ENCODE data around the gene DNAAF8.

DNAAF8 gene

DNA sequence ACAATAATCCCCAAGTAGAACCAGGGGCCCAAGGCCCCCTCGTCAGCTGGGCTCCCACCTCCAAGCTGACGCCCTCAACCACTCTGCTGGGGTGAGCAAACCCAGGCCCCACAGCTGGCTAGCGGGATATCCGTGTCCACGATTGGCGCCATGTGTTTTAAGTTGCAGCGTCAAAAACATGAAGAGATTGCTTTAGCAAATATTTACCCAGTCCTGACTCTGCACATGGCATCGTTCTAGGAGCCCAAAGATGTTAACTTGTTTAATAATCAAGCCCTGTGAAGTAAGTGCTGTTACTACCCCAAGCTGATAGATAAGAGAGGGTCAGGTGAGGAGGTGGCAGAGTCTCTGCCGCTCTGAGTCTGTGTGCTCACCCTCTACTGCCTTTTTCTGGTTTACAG, 54.2 kb downstream of the DNAAF8 start:
- TF ChIP-seq, protein P1, sequence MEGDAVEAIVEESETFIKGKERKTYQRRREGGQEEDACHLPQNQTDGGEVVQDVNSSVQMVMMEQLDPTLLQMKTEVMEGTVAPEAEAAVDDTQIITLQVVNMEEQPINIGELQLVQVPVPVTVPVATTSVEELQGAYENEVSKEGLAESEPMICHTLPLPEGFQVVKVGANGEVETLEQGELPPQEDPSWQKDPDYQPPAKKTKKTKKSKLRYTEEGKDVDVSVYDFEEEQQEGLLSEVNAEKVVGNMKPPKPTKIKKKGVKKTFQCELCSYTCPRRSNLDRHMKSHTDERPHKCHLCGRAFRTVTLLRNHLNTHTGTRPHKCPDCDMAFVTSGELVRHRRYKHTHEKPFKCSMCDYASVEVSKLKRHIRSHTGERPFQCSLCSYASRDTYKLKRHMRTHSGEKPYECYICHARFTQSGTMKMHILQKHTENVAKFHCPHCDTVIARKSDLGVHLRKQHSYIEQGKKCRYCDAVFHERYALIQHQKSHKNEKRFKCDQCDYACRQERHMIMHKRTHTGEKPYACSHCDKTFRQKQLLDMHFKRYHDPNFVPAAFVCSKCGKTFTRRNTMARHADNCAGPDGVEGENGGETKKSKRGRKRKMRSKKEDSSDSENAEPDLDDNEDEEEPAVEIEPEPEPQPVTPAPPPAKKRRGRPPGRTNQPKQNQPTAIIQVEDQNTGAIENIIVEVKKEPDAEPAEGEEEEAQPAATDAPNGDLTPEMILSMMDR (IDR thresholded peaks at IDR 0.05; ENCODE audit: control insufficient read depth, extremely low read depth, insufficient read depth), result no peak
- no peak for DNase-seq (ENCODE audit: low read depth)
- H3K4me3 ChIP-seq (ENCODE audit: low read depth, low read length), result no peak overlapping the region

DNA sequence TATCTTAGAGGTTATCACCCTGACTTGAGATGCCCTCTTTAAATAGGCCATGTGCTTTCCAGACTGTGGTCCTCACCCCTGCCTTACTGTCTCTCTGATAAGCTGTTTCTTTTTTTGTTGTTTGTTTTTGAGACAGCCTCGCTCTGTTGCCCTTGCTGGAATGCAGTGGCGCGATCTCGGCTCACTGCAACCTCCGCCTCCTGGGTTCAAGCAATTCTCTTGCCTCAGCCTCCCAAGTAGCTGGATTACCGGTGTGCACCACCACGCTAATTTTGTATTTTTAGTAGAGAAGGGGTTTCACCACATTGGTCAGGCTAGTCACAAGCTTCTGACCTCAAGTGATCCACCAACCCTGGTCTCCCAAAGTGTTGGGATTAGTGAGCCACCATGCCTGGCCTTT, 54.6 kb downstream of the DNAAF8 start:
- no peak overlapping the region for H3K4me3 ChIP-seq (ENCODE audit: low read depth, low read length)
- DNase-seq (ENCODE audit: low read depth), result no peak
- TF ChIP-seq, protein P1 (IDR thresholded peaks at IDR 0.05; ENCODE audit: control insufficient read depth, extremely low read depth, insufficient read depth), result no peak

DNA sequence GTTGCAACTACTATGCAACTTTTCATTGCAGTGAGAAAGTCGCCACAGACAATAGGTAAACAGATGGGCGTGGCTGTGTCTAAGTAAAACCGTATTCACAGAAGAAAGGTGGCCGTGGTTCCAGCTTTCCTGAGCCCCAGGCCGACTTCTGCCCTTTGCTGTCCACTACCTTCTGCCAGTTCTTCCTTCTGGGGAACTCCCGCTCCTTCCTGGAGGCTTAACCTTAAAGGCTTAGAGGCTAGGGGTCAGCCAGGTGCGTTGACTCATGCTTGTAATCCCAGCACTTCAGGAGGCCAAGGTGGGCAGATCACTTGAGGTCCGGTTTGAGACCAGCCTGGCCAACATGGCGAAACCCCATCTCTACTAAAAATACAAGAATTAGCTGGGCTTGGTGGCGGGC, 55.9 kb downstream of the DNAAF8 start:
- no peak for DNase-seq (ENCODE audit: low read depth)
- no peak overlapping the region for H3K4me3 ChIP-seq (ENCODE audit: low read depth, low read length)
- TF ChIP-seq, protein P1 (IDR thresholded peaks at IDR 0.05; ENCODE audit: control insufficient read depth, extremely low read depth, insufficient read depth), result no peak

DNA sequence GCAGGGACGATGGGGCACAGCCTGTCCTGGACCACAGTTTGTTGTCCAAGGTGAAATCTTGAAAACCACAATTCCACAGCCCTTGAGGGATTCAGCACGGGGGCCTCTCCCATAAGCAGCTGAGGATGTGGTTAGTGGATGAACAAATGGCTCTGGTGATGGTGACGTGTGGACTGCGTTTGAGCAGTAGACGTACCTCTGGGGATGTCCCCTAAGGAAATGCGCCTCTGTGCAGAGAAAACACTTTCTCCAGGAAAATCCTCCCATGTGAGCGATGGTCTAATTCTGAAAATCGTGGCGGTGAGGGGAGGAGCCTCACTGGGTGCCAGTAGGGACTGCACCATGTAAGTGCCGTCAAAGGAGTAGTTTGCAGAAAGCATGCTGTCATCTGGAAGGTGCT, 56.5 kb downstream of the DNAAF8 start:
- no peak overlapping the region for H3K4me3 ChIP-seq (ENCODE audit: low read depth, low read length)
- DNase-seq (ENCODE audit: low read depth), result no peak
- TF ChIP-seq, protein P1 (IDR thresholded peaks at IDR 0.05; ENCODE audit: control insufficient read depth, extremely low read depth, insufficient read depth), result no peak

DNA sequence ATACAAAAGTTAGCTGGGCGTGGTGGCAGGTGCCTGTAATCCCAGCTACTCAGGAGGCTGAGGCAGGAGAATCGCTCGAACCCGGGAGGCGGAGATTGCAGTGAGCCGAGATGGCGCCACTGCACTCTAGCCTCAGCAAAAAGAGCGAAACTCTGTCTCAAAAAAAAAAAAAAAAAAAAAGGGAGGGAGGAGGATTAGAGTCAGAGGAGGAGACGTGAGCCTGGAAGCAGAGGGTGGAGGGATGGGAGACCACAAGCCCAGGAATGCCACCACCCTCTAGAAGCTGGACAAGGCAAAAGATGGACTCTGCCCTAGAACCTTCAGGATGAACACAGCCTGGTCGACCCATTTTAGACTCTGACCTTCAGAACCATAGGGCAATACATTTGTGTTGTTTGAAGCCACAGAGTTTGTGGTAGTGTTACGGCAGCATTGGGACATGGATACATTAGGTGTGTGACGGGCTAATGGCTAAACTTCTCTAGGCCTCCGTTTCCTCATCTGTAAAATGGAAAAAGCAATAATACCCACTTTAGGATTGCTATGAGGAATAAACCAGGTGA, 58.7 kb downstream of the DNAAF8 start:
- TF ChIP-seq, protein P1 (IDR thresholded peaks at IDR 0.05; ENCODE audit: control insufficient read depth, extremely low read depth, insufficient read depth), result no peak
- no peak overlapping the region for H3K4me3 ChIP-seq (ENCODE audit: low read depth, low read length)
- DNase-seq (ENCODE audit: low read depth), result no peak

DNA sequence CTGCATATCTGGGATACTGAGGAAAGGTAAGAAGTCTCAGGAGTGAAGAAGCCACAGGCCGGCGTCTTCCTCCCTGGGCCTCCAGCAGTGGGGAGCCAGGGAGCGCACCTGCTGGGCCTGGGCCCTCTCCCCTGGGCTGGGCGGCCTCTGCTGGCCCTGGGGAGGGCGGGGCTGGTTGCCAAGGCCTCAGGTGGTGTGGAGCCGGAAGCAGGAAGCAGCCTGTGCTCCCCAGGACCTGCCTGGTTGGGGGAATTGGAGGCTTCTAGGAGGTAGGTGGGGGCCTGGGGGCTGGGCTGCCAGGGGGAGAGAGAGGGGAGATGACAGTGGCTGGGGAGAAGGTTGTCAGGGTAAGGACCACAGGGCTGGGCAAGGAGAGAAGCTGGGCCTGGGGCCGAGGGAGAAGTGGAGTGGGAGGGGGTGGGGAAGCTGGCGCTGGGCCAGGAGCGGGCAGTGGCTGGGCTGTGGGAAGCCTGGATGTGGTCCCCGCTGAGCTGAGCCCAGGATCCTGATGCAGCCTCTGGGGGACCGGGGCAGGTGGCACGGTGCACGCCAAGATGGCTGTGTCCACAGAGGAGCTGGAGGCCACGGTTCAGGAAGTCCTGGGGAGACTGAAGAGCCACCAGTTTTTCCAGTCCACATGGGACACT, 61.0 kb downstream of the DNAAF8 start, which contains the start of gene SMIM22:
SMIM22 (plus strand) TSS at position 189 of the 647 bp plus-strand sequence; CDS start at position 555, 366 bp downstream.
- TF ChIP-seq, protein P1 (IDR thresholded peaks at IDR 0.05; ENCODE audit: control insufficient read depth, extremely low read depth, insufficient read depth), result no peak
- no peak within 1 kb of the TSS for H3K4me3 ChIP-seq (ENCODE audit: low read depth, low read length)
- no peak for DNase-seq (ENCODE audit: low read depth)
